Sigmoid colon (tissue), 7 donors: Measurements from ENCODE around the gene ADCY1. TPM values are rescaled to one million over a fixed set of nuclear protein-coding genes. Genes with fewer than 3 reads are reported as not detected.

Source experiments
- DNase-seq: peaks from one replicate; pipeline ENCODE4 v3.0.0-alpha.2; 2019
- H3K27ac ChIP-seq, 4 donors: fragments of 200-600 bp; sonication (generic); one replicate each; pipeline ENCODE4 v1.5.1; 2016 to 2019; ENCODE audit warnings: mild to moderate bottlenecking in 1 of 4
- H3K27me3 ChIP-seq, 3 donors: fragments of 200-600 bp; sonication (generic); one replicate each; pipeline ENCODE4 v1.5.1; 2019; ENCODE audit warnings: mild to moderate bottlenecking in 1 of 3
- H3K36me3 ChIP-seq, 4 donors: fragments of 200-600 bp; sonication (generic); one replicate each; pipeline ENCODE4 v1.5.1; 2016 to 2019
- H3K4me1 ChIP-seq, 4 donors: fragments of 200-600 bp; sonication (generic); one replicate each; pipeline ENCODE4 v1.5.1; 2017 to 2019
- H3K4me3 ChIP-seq, 4 donors: fragments of 200-600 bp; sonication (generic); one replicate each; pipeline ENCODE4 v1.5.1; 2017 to 2019; ENCODE audit warnings: mild to moderate bottlenecking in 2 of 4, moderate library complexity in 1 of 4
- H3K9me3 ChIP-seq, 4 donors: fragments of 200-600 bp in 3 of 4; sonication (generic) in 3 of 4; one replicate each; pipeline versions ENCODE4 v1.5.1 to v1.6.1; 2013 to 2019
- CTCF ChIP-seq, 4 experiments: fragments of 450-650 bp in 3 of 4; fragments of 200-600 bp in 1 of 4; IDR thresholded peaks; one replicate each; pipeline ENCODE4 v1.5.1; 2016 to 2019; ENCODE audit warnings: antibody characterized with exemption in 4 of 4, mild to moderate bottlenecking in 3 of 4, moderate library complexity in 2 of 4
- EP300 ChIP-seq, 4 donors: sonication (generic); formaldehyde crosslinking; IDR thresholded peaks; one replicate each; pipeline ENCODE4 v1.6.1; 2017; ENCODE audit warnings: antibody characterized with exemption in 4 of 4
- POLR2A ChIP-seq, 2 donors: fragments of 450-650 bp; IDR thresholded peaks; one replicate each; pipeline ENCODE4 v1.6.1; 2016; ENCODE audit warnings: antibody characterized with exemption in 2 of 2, mild to moderate bottlenecking in 2 of 2, moderate library complexity in 2 of 2
- POLR2AphosphoS5 ChIP-seq, 4 donors: sonication (generic); formaldehyde crosslinking; IDR thresholded peaks; one replicate each; pipeline ENCODE4 v1.6.1; 2017; ENCODE audit warnings: antibody characterized with exemption in 4 of 4
- WGBS, 2 donors: extraction: QIAGEN DNeasy Blood & Tissue Kit; methylation state at CpG; one replicate each; pipeline ENCODE4 v1.1.7; 2013; 5-methylcytosine and 5-hydroxymethylcytosine counted together
- intact Hi-C: fragments of 100-400 bp; cut with DNase I; formaldehyde crosslinking; loops from one replicate; pipeline ENCODE4 v1.15.1; 2023
- polyA plus RNA-seq, 3 donors: library from polyadenylated mRNA; stranded (reverse); fragments of 200-250 nt; gene quantifications; one replicate each; pipeline ENCODE4 v1.2.3, GENCODE V29; 2013
- total RNA-seq, 4 donors: library from RNA; depleted of rRNA; stranded (reverse); fragments of >200 nt; gene quantifications; one replicate each; pipeline ENCODE4 v1.1.0, GENCODE V29; 2016
- donor health status: healthy with polysubstance abuse.
- donor health status: Bipolar disorder and iron deficiency.
- donor health status: healthy.

The ADCY1 gene
- total and polyA plus RNA-seq, 7 donors, result 0.23 to 0.71 (median 0.55) TPM

DNA sequence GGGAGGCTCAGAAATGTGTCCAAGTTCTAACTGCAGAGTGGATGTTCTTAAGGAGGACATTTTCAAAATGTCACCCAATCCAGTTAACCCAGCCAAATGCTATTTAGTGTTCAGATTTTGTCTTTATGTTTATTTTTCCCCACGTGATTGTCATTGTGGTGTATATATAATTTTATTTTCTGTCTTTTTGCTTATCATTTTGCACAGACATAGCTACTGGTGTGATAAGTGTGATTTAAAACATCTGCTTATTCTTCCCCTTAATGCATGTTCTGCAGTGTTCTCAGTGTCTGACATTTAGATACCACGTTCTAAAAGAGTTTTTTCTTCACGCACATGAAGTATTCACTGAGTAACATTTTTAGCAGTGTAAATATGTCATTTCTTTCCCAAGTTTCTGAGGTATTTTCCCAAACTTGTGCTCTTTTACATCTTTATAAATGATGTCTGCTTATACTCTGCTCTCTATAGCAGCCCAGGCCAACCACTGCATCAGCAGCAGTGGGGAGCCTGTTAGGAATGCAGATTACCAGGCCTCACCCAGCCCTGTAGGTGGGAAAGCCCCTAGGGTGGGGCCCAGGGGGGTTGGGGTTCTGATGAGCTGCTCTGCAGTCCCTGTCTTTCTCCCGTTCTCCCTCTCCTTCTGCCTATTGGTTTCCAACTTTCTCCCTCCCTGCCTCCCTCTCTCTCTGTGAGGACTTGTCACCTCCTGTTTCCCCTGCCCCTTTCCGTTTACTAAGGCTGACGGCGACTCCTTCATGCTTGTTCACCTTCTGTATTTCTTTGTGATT is 20.8 kb downstream of the ADCY1 start:
- Histone ChIP-seq H3K9me3 (no peaks in the 10 kb centered on the region), H3K27me3 (no peaks in the 10 kb centered on the region), H3K4me1 (no peaks in the 10 kb centered on the region), H3K36me3 (no peaks in the 10 kb centered on the region), H3K27ac (no peak overlapping the region), H3K4me3 (no peak overlapping the region)
- TF ChIP-seq CTCF (IDR thresholded peaks at IDR 0.05), result no peak
- no peak for TF ChIP-seq POLR2AphosphoS5 (IDR thresholded peaks at IDR 0.05)
- TF ChIP-seq POLR2A (IDR thresholded peaks at IDR 0.05), result no peak
- no peak for TF ChIP-seq EP300 (IDR thresholded peaks at IDR 0.05)
- 80 to 81% methylated on average over 7 of the region's 7 CpGs for WGBS, 2 donors
- DNase-seq, result no peak
- intact Hi-C loops, result no loop called here

DNA sequence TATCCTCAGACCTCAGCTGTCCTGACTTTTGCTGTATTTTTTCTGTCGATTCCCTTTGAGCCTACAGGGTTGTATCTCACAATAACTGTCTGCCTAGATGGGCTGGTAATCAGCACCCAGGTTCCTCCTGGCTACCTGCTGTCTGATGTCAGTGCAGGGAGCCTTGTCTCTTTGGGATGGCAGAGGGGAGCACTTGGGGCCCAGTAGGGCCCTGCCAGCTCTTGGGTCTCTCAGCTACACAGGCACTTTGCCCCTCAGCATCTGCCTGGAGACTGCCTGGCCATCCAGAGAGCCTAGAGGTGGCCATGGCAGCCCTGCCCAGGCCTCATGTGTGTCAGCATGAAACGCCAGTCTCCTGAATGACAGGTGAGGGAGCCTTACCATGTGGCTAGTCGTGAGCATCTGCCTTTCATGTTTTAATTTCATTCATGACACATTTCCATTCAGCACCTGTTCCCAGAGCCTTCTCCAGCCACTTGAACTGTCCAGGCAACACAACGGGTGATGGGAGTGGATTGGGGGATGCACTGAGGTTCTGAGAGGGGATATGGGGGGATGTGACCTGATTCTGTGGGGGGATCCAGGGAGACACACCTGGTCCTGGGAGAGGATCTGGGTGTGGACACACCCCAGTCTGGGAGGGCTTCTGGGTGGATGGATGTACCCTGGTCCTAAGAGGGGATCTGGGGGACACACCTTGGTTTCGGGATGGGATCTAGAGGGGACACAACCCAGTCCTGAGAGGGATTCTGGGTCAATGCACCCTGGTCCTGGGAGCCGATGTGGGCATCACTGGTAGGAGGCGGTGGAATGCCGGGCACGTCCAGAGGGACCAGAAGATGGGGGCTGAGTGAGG is 21.9 kb downstream of the ADCY1 start:
- no peaks in the 10 kb centered on the region for H3K27me3 ChIP-seq
- H3K4me3 ChIP-seq, result no peak overlapping the region
- WGBS, 2 donors, result 92 to 93% methylated on average over 9 of the region's 9 CpGs
- TF ChIP-seq CTCF (IDR thresholded peaks at IDR 0.05) (no peak), EP300 (IDR thresholded peaks at IDR 0.05) (no peak), POLR2AphosphoS5 (IDR thresholded peaks at IDR 0.05) (no peak)
- H3K27ac ChIP-seq, result no peak overlapping the region
- no peaks in the 10 kb centered on the region for H3K9me3 ChIP-seq
- DNase-seq, result no peak
- intact Hi-C loops, result no loop called here
- no peaks in the 10 kb centered on the region for H3K4me1 ChIP-seq
- no peaks in the 10 kb centered on the region for H3K36me3 ChIP-seq

DNA sequence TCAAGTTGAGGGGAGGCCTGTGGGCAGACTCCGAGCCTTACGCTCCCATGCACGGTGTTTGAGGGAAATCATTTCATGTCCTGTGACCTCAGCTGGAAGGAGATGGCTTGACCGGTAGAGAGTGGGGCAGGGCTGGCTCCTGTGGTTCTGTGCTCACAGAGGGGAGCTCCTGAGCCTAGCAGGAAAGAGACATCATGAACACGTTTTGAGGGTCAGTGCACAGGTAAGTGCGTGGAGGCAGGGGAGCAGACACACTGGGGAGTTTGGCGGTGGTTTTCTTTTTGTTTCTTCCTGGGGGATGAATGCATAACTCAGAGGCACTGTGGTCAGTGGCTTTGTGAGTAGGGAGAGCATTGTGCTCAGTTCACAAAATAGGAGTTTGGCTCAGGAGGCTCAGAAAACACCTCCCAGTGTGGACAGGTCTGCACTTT is 22.5 kb downstream of the ADCY1 start:
- Histone ChIP-seq H3K27ac (no peak overlapping the region), H3K36me3 (no peaks in the 10 kb centered on the region), H3K27me3 (no peaks in the 10 kb centered on the region), H3K9me3 (no peaks in the 10 kb centered on the region), H3K4me1 (no peaks in the 10 kb centered on the region), H3K4me3 (no peak overlapping the region)
- TF ChIP-seq POLR2A (IDR thresholded peaks at IDR 0.05) (no peak), CTCF (IDR thresholded peaks at IDR 0.05) (no peak), EP300 (IDR thresholded peaks at IDR 0.05) (no peak), POLR2AphosphoS5 (IDR thresholded peaks at IDR 0.05) (no peak)
- 86 to 92% methylated on average over 7 of the region's 7 CpGs for WGBS, 2 donors
- intact Hi-C loops, result no loop called here
- DNase-seq, result no peak

DNA sequence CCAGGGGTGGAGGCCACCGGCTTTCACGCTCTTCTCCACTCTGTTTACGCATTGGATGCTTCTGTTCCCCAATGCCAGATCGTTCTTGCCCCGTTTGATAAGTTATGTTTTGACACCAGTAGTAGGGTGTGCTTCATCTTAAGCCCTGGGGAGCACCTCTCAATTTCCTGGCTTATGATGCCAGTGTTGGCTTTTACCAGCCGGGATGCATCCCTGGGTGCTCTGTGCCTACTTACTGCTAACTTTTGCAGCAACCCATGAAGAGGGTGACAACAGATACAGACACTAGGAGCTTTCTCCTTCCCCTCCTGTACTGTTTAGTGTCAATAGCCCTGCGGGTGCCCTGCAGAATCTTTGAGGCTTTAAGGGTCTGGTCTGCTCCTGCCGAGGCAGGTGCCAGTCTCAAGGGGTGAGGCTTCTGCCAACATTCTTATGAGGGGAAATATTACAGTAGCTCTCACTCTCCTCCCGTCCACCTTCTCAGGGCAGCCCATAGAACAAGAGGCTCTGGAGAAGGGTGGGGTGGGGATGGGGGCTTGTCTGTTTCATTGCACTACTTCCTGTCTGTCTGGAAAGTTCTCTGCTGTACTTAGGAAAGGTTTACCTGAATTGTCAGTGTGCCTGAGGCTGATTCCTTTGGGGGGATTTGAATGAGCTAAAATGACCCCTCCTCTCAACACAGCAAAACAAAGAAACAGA is 23.3 kb downstream of the ADCY1 start:
- H3K36me3 ChIP-seq, result no peaks in the 10 kb centered on the region
- H3K27me3 ChIP-seq, result no peaks in the 10 kb centered on the region
- no peak for DNase-seq
- H3K9me3 ChIP-seq, result no peaks in the 10 kb centered on the region
- 85 to 86% methylated on average over 9 of the region's 9 CpGs for WGBS, 2 donors
- no peak overlapping the region for H3K27ac ChIP-seq
- no peak for TF ChIP-seq POLR2AphosphoS5 (IDR thresholded peaks at IDR 0.05)
- no peak for TF ChIP-seq POLR2A (IDR thresholded peaks at IDR 0.05)
- TF ChIP-seq CTCF (IDR thresholded peaks at IDR 0.05), result no peak
- TF ChIP-seq EP300 (IDR thresholded peaks at IDR 0.05), result no peak
- no peaks in the 10 kb centered on the region for H3K4me1 ChIP-seq
- intact Hi-C loops, result no loop called here
- H3K4me3 ChIP-seq, result no peak overlapping the region
